GM10847 (cell line): ENCODE results near the gene CIITA.

Source experiments
- POLR2A ChIP-seq: IDR thresholded peaks from 2 replicates; pipeline ENCODE4 v1.6.1; 2011; ENCODE audit not compliant: insufficient read length; ENCODE audit errors: extremely low read depth

The CIITA gene

GRCh38 chr16:10944249-10945064 lies 67.5 kb downstream of the CIITA start, which contains the start of gene CLEC16A:
Gene CLEC16A (plus strand): TSS chr16:10944564. CDS start chr16:10944718, 154 bp downstream.
- TF ChIP-seq POLR2A: peak; percentile 76

DNA sequence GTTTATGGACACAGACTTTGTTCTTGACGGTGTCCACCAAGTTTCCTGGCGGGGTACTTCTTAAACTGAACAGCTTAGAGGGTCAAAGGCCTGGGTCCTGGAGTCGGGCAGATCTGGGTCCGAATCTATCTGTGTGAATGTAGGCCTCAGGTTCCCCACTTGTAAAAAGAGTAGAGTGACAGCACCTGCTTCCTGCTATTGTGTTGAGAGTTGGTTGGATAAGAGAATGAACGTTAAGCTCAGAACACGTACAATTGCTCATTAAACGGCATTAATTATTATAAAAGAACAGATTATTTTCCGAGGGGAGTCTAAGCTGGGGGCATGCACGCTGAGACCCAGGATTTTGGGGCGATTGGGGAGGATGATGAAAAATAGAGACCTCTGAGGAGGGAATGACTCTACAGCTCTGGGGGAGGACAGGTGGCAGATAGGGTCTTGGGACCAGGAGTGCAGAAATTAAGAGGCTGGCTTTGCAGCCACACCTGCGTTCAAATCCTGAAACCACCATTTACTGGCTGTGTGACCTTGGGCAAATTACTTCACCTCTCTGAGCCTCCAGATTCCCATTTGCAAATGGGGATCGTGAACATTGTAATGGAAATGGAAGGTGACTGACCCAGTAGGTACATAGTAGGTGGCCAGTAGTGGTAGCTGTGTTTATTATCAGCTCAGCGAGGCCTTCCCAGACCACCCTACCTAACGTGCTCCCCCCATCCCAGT lies 68.2 kb downstream of the CIITA start:
- no peak for TF ChIP-seq POLR2A

- no peak for TF ChIP-seq POLR2A
Observed at GRCh38 chr16:10946308-10946707, 69.3 kb downstream of the CIITA start.

GRCh38 chr16:10947211-10947787 lies 70.3 kb downstream of the CIITA start:
- TF ChIP-seq POLR2A: no peak

- TF ChIP-seq POLR2A: no peak
Observed at GRCh38 chr16:10949424-10949970, 72.5 kb downstream of the CIITA start.

GRCh38 chr16:10950393-10950792 lies 73.4 kb downstream of the CIITA start:
- no peak for TF ChIP-seq POLR2A

- no peak for TF ChIP-seq POLR2A
Observed at GRCh38 chr16:10951026-10951425, 74.0 kb downstream of the CIITA start.

DNA sequence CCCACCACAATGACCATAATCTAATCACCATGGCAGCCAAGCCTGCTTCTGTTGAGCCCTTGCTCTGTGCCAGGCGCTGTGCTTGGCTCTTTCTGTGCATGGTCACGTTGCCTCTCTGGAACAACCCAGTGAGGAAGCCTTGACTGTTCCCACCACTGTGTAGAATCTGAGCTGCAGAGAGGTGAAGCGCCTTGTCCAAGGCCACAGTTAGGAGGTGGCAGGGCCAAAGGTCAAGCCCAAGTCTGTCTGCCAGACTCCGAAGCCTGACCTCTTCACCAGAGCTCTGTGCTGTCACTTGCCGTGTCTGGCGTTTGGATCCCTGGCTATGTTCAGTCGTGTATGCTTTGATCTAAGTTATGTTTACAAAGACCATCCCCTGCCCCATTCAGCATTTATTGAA lies 77.9 kb downstream of the CIITA start:
- TF ChIP-seq POLR2A: no peak

GRCh38 chr16:10957771-10958482 lies 80.9 kb downstream of the CIITA start:
- TF ChIP-seq POLR2A: no peak

DNA sequence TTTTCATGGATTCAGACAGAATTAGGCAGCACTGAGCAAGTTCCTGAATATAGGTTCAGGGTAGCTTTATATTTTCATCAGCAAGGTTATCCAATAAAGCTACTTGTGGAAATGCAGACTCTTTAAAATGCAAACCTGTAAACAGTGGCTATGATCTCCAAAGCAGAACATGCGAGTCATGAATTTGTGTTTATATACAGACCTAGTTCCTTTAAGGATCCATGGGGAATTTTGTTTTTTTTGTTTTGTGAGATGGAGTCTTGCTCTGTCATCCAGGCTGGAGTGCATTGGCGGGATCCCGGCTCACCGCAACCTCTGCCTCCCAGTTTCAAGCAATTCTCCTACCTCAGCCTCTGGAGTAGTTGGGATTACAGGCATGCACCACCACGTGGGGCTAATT lies 82.2 kb downstream of the CIITA start:
- no peak for TF ChIP-seq POLR2A

- no peak for TF ChIP-seq POLR2A
Observed at GRCh38 chr16:10961231-10961630, 84.2 kb downstream of the CIITA start.

- TF ChIP-seq POLR2A: no peak
Observed at GRCh38 chr16:10964039-10964890, 87.3 kb downstream of the CIITA start.

GRCh38 chr16:10964891-10965326 lies 87.9 kb downstream of the CIITA start:
- no peak for TF ChIP-seq POLR2A

GRCh38 chr16:10965440-10966061 lies 88.5 kb downstream of the CIITA start:
- no peak for TF ChIP-seq POLR2A
